Prostate gland (tissue), 2 donors: Measurements from ENCODE around the gene CAPZA2.

Source experiments
- POLR2A ChIP-seq: fragments of 450-650 bp; IDR thresholded peaks from one replicate; pipeline ENCODE4 v1.6.1; 2016; ENCODE audit warnings: antibody characterized with exemption, mild to moderate bottlenecking
- POLR2AphosphoS5 ChIP-seq: sonication (generic); formaldehyde crosslinking; IDR thresholded peaks from one replicate; pipeline ENCODE4 v1.6.1; 2017; ENCODE audit warnings: antibody characterized with exemption
- TF ChIP-seq, protein P1 (sequence below), 4 experiments: fragments of 200-600 bp in 2 of 4; fragments of 450-650 bp in 2 of 4; sonication (generic) in 2 of 4; IDR thresholded peaks; 1 replicate in 3 of 4; 2 replicates in 1 of 4; pipeline ENCODE4 v1.5.1; 2016 to 2019; ENCODE audit warnings: antibody characterized with exemption in 4 of 4, mild to moderate bottlenecking in 2 of 4, moderate library complexity in 2 of 4

DNA sequence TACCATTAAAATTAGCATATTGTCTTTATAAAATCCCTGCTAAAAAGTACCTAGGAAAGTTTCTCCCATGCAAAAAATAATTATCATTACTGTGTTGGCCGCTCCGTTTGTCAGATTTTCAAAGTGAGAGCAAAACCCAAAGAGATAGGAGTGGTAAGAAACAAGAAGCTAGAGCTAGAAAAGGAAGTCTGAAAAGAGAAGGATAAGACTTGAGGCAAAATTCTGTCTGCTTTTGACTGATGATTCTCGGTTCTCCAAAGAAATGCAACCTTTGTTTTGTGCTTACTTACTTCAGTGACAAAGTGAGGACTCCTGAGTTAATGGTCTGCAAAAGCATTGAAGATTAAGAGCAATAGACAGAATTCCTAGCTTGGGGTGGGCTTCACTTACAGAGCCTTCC is 33.3 kb upstream of the CAPZA2 start:
- TF ChIP-seq, protein P1, sequence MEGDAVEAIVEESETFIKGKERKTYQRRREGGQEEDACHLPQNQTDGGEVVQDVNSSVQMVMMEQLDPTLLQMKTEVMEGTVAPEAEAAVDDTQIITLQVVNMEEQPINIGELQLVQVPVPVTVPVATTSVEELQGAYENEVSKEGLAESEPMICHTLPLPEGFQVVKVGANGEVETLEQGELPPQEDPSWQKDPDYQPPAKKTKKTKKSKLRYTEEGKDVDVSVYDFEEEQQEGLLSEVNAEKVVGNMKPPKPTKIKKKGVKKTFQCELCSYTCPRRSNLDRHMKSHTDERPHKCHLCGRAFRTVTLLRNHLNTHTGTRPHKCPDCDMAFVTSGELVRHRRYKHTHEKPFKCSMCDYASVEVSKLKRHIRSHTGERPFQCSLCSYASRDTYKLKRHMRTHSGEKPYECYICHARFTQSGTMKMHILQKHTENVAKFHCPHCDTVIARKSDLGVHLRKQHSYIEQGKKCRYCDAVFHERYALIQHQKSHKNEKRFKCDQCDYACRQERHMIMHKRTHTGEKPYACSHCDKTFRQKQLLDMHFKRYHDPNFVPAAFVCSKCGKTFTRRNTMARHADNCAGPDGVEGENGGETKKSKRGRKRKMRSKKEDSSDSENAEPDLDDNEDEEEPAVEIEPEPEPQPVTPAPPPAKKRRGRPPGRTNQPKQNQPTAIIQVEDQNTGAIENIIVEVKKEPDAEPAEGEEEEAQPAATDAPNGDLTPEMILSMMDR (IDR thresholded peaks at IDR 0.05) = no peak
- no peak for TF ChIP-seq POLR2A
- no peak for TF ChIP-seq POLR2AphosphoS5
